Suppressor macrophage treated with lipopolysaccharide for 4 hours (primary cell): Measurements from ENCODE around the gene DHX30.

Experiments used
- DNase-seq: peaks from one replicate; pipeline ENCODE4 v3.0.0-alpha.2; 2020

Gene DHX30

GRCh38 chr3:47852604-47853602 lies 50.0 kb downstream of the DHX30 start:
- no peak for DNase-seq

- DNase-seq = no peak
Measured at GRCh38 chr3:47854267-47854666, 51.3 kb downstream of the DHX30 start.

- DNase-seq = no peak
Measured at GRCh38 chr3:47854720-47855455, 52.0 kb downstream of the DHX30 start.

GRCh38 chr3:47855461-47856383 lies 52.8 kb downstream of the DHX30 start:
- DNase-seq = no peak

GRCh38 chr3:47856669-47857068 lies 53.7 kb downstream of the DHX30 start:
- DNase-seq = no peak

- no peak for DNase-seq
Measured at GRCh38 chr3:47857151-47857550, 54.2 kb downstream of the DHX30 start.

GRCh38 chr3:47859956-47860605 lies 57.1 kb downstream of the DHX30 start:
- no peak for DNase-seq

- no peak for DNase-seq
Measured at GRCh38 chr3:47863391-47864128, 60.6 kb downstream of the DHX30 start.

GRCh38 chr3:47865192-47865591 lies 62.3 kb downstream of the DHX30 start:
- DNase-seq = no peak

GRCh38 chr3:47867451-47868044 lies 64.6 kb downstream of the DHX30 start:
- no peak for DNase-seq

- DNase-seq = no peak
Measured at GRCh38 chr3:47868306-47868705, 65.4 kb downstream of the DHX30 start.

- no peak for DNase-seq
Measured at GRCh38 chr3:47870156-47870555, 67.2 kb downstream of the DHX30 start.

- no peak for DNase-seq
Measured at GRCh38 chr3:47870702-47871260, 67.8 kb downstream of the DHX30 start.

GRCh38 chr3:47871389-47871788 lies 68.5 kb downstream of the DHX30 start:
- no peak for DNase-seq

- DNase-seq = no peak
Measured at GRCh38 chr3:47872916-47873315, 70.0 kb downstream of the DHX30 start.

- DNase-seq = no peak
Measured at GRCh38 chr3:47874438-47874837, 71.5 kb downstream of the DHX30 start.

GRCh38 chr3:47874913-47875312 lies 72.0 kb downstream of the DHX30 start:
- DNase-seq = no peak

GRCh38 chr3:47877290-47877689 lies 74.4 kb downstream of the DHX30 start:
- DNase-seq = no peak

GRCh38 chr3:47877719-47878118 lies 74.8 kb downstream of the DHX30 start:
- no peak for DNase-seq

GRCh38 chr3:47882338-47882737 lies 79.4 kb downstream of the DHX30 start:
- DNase-seq = no peak

GRCh38 chr3:47884603-47885002 lies 81.7 kb downstream of the DHX30 start:
- DNase-seq = no peak
